HEK293T (cell line): ENCODE measurements around the gene RAB11FIP4.

Source experiments
- BHLHE40 ChIP-seq: fragments of 450-650 bp; IDR thresholded peaks from 2 replicates; pipeline ENCODE4 v1.6.1; 2016; ENCODE audit warnings: mild to moderate bottlenecking, moderate library complexity, borderline replicate concordance
- ELF4 ChIP-seq: fragments of 450-650 bp; IDR thresholded peaks from 2 replicates; pipeline ENCODE4 v1.6.1; 2017; ENCODE audit warnings: antibody characterized with exemption
- FOXK2 ChIP-seq: fragments of 450-650 bp; IDR thresholded peaks from 2 replicates; pipeline ENCODE4 v1.6.1; 2016; ENCODE audit warnings: mild to moderate bottlenecking
- HDGF ChIP-seq: fragments of 450-650 bp; IDR thresholded peaks from 2 replicates; pipeline ENCODE4 v1.6.1; 2017; ENCODE audit warnings: antibody characterized with exemption, borderline replicate concordance
- L3MBTL2 ChIP-seq: fragments of 450-650 bp; conservative IDR thresholded peaks from 2 replicates; pipeline ENCODE4 v1.6.1; 2016; ENCODE audit warnings: mild to moderate bottlenecking
- TARDBP ChIP-seq: fragments of 450-650 bp; IDR thresholded peaks from 2 replicates; pipeline ENCODE4 v1.6.1; 2016
- ZNF384 ChIP-seq: fragments of 450-650 bp; IDR thresholded peaks from 2 replicates; pipeline ENCODE4 v1.6.1; 2016

DNA sequence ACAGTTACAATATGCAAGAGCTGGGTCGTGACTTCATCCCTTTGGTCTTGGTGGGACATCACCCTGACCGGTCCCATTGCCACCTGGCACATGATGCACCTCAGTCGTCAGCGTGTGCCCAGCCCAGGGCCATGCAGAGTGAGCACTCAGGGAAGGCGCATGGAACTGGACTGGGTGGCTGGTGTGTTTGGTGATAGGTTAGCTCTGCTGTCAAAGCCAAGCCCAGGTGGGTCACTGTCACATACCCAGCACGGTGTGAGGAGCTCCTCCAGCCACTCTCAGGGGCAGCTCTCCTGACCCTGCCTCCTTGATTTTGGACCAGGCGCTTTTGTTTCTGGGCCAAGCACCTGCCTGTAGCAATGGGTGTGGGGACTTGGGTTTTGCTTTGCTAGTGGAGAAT is 180.9 kb downstream of the RAB11FIP4 start:
- no peak for TF ChIP-seq FOXK2
- TF ChIP-seq ELF4: no peak
- no peak for TF ChIP-seq BHLHE40
- TF ChIP-seq L3MBTL2: no peak
- no peak for TF ChIP-seq TARDBP
- no peak for TF ChIP-seq ZNF384
- no peak for TF ChIP-seq HDGF
